ENCODE results near the gene RGL3. TPM values are rescaled to one million over a fixed set of nuclear protein-coding genes. Genes with fewer than 3 reads are reported as not detected.

Gene RGL3, protein sequence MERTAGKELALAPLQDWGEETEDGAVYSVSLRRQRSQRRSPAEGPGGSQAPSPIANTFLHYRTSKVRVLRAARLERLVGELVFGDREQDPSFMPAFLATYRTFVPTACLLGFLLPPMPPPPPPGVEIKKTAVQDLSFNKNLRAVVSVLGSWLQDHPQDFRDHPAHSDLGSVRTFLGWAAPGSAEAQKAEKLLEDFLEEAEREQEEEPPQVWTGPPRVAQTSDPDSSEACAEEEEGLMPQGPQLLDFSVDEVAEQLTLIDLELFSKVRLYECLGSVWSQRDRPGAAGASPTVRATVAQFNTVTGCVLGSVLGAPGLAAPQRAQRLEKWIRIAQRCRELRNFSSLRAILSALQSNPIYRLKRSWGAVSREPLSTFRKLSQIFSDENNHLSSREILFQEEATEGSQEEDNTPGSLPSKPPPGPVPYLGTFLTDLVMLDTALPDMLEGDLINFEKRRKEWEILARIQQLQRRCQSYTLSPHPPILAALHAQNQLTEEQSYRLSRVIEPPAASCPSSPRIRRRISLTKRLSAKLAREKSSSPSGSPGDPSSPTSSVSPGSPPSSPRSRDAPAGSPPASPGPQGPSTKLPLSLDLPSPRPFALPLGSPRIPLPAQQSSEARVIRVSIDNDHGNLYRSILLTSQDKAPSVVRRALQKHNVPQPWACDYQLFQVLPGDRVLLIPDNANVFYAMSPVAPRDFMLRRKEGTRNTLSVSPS
- not detected for total RNA-seq

GRCh38 chr19:11418549-11419506 is at the start of gene RGL3:
TSS of gene RGL3 (minus strand) at chr19:11419314. CDS start at chr19:11419278, 36 bp downstream.

DNA sequence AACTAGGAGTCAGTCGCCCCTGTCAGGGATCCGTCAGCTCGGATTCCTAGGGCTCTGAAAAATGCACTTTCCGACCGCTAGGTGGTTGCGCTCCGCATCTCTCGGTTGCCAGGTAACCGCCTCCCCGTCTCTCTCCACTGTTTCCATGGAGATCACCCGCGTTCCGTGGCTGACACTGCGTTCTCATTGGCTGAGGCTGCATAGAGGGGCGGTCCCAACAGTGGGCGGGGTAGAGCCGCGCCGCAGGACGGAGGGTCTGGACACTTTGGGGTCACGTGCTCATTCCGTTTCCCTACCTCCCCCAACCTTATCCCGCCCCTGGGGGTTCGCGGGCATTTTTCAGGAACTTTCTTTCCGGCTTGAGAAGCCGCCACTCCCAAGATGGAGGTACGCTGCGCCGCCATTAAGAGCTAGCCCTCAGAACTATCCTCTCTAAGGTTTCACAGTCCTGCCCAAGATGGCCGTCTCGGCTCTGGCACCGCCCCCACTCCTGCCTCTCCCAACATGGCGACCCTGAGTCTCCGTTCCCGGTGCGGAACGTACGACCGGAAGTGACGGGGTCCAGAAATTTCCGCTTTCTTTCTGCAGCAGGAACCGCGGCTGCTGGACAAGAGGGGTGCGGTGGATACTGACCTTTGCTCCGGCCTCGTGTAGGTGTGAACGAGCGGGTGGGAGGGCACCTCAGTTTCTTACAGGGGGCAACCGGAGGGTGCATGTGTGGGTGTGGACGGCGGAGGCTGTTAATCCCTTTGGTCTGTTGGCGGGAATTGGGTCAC is 16.1 kb upstream of the RGL3 start, which contains the start of the genes ODAD3 and PRKCSH:
ODAD3 (minus strand) TSS at position 65 of the 776 bp plus-strand sequence. CDS start 105 bp downstream, outside the sequence.
PRKCSH (plus strand) TSS at position 579 of the 776 bp plus-strand sequence. CDS start 483 bp downstream, outside the sequence.

GRCh38 chr19:11374433-11375142 is 44.5 kb downstream of the RGL3 start, which contains the start of gene SWSAP1:
TSS of gene SWSAP1 (plus strand) at chr19:11374666. CDS start at chr19:11374681, 15 bp downstream.

DNA sequence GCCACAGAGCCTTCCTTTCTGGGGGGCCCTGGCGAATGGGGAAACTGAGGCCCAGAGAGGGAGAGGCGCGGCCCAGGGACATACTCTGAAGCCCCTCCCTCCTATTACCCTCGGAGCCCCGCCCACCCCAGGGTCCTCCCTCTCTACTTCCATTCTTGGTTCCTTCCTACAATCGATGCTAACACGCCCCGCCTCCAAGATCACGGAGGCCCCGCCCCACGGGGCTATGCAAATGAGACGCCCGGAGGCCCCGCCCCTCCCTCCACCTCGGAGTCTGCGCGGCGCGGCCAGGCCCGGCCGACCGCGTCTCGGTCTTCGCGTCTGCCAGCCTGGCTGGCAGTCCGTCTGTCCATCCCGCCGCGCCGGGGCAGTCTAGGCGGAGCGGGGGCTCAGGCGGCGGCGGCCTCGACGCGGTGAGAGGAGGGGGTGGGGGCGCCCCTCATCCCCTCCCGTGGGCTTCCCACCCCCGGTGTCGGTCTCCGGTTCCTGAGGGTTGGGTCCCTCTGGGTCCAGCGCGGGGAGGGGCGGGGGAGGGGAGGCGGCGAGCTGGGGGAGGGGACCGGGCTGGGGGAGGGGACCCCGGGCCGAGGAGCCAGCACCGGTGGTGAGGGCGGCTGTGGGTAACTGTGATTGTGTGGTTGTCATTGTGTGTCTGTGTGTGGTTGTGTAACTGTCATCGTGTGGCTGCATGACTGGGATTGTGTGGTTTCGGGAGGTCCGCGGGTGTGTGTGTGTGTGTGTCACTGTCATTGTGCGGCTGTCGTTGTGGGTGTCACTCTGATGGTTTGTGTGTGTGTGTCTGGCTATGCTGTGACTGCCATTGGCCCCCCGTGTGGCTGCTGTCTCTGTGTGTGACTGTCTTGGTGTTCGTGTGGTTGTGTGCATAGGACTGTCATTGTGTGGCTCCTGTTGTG is 63.7 kb downstream of the RGL3 start, which contains the start of gene PLPPR2:
PLPPR2 (plus strand) TSS at position 273 of the 914 bp plus-strand sequence. CDS start 2,242 bp downstream, outside the sequence.

GRCh38 chr19:11346104-11346940 is 72.8 kb downstream of the RGL3 start, which contains the start of the genes CCDC159 and TMEM205:
TSS of gene CCDC159 (plus strand) at chr19:11346519. CDS start at chr19:11346607, 88 bp downstream.
TSS of gene TMEM205 (minus strand) at chr19:11346268. CDS start at chr19:11345619, 649 bp downstream.

Other genes starting within 250 kb of the RGL3 start
- 1 to 10 TPM; 7.4 to 8.5 TPM for gene KANK2, start 221.8 kb downstream of the RGL3 start, total RNA-seq
- not detected for gene ANGPTL8, start 179.7 kb downstream of the RGL3 start, total RNA-seq
- under 1 TPM; 0.28 to 0.39 TPM for gene DOCK6, start 156.8 kb downstream of the RGL3 start, total RNA-seq
- gene TSPAN16, start 123.2 kb downstream of the RGL3 start, total RNA-seq: not detected
- 1 to 10 TPM; 6.4 to 7.0 TPM for gene RAB3D, start 79.7 kb downstream of the RGL3 start, total RNA-seq
- gene TMEM205, start 73.0 kb downstream of the RGL3 start, total RNA-seq: 10 to 100 TPM; 25.2 to 25.4 TPM
- gene CCDC159, start 72.8 kb downstream of the RGL3 start, total RNA-seq: 10 to 100 TPM; 21.4 to 22.4 TPM
- gene PLPPR2, start 63.9 kb downstream of the RGL3 start, total RNA-seq: 1 to 10 TPM; 1.6 to 2.6 TPM
- 1 to 10 TPM; 3.7 to 4.3 TPM for gene SWSAP1, start 44.6 kb downstream of the RGL3 start, total RNA-seq
- gene EPOR, start 35.0 kb downstream of the RGL3 start, total RNA-seq: 1 to 10 TPM; 5.8 to 6.1 TPM
- not detected for gene ODAD3, start 15.8 kb upstream of the RGL3 start, total RNA-seq
- 100 to 1,000 TPM; 324 to 337 TPM for gene PRKCSH, start 16.3 kb upstream of the RGL3 start, total RNA-seq
- under 1 TPM in 1 of 2 experiments, not detected in 1; 0.58 TPM for gene ELAVL3, start 61.7 kb upstream of the RGL3 start, total RNA-seq
- gene ZNF653, start 86.5 kb upstream of the RGL3 start, total RNA-seq: 10 to 100 TPM; 20.6 to 20.8 TPM
- gene ECSIT, start 109.8 kb upstream of the RGL3 start, total RNA-seq: 10 to 100 TPM; 23.5 TPM
- gene CNN1, start 119.5 kb upstream of the RGL3 start, total RNA-seq: not detected
- 10 to 100 TPM; 43.0 to 45.9 TPM for gene ELOF1, start 139.9 kb upstream of the RGL3 start, total RNA-seq
- 10 to 100 TPM; 24.9 to 27.7 TPM for gene ACP5, start 158.3 kb upstream of the RGL3 start, total RNA-seq
- gene ZNF627, start 178.2 kb upstream of the RGL3 start, total RNA-seq: 1 to 10 TPM; 5.6 to 5.7 TPM